ENCODE data around the gene COL9A2.

The COL9A2 gene

DNA sequence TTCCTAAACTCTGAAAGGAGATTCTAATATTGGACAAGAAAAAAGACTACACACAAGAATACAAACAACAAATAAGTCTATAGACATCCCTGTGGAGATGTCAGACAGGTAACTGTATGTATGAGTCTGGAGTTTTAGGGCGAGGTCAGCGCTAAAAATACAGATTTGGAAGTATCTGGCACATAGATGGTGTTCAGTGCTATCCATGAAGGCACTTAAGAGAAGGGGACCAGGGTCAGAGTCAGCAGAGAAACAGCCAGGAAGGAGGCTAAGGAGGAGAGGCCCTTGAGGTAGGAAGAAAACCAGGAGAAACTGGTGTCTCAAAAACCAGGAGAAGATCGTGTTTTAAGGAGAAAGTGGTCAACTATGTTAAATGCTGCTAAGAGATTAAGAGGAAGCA, 41.0 kb downstream of the COL9A2 start:
- TF ChIP-seq, protein P1, sequence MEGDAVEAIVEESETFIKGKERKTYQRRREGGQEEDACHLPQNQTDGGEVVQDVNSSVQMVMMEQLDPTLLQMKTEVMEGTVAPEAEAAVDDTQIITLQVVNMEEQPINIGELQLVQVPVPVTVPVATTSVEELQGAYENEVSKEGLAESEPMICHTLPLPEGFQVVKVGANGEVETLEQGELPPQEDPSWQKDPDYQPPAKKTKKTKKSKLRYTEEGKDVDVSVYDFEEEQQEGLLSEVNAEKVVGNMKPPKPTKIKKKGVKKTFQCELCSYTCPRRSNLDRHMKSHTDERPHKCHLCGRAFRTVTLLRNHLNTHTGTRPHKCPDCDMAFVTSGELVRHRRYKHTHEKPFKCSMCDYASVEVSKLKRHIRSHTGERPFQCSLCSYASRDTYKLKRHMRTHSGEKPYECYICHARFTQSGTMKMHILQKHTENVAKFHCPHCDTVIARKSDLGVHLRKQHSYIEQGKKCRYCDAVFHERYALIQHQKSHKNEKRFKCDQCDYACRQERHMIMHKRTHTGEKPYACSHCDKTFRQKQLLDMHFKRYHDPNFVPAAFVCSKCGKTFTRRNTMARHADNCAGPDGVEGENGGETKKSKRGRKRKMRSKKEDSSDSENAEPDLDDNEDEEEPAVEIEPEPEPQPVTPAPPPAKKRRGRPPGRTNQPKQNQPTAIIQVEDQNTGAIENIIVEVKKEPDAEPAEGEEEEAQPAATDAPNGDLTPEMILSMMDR (IDR thresholded peaks at IDR 0.05; ENCODE audit: low read depth, low read length), result no peak
- H3K4me3 ChIP-seq (ENCODE audit: low read depth, low read length), result no peak overlapping the region

DNA sequence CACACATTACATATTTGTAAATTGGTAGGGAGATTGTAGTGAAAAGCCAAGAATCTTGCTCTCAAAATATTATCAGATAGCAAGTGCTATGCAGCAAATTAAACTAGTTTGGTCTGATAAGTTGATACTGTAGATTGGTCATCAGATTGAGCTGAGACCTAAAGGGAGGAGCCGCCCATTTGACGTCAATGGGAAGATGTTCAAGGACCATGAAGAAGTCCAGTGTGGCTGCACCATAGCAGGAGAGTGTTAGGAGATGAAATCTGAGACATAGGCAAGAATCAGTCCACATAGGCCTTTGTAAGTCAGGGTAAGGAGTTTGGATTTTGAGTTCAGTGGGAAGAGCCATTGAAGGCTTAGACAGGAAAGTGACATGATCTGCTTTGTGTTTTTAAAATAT, 42.8 kb downstream of the COL9A2 start:
- TF ChIP-seq, protein P1 (IDR thresholded peaks at IDR 0.05; ENCODE audit: low read depth, low read length), result no peak
- no peak overlapping the region for H3K4me3 ChIP-seq (ENCODE audit: low read depth, low read length)

DNA sequence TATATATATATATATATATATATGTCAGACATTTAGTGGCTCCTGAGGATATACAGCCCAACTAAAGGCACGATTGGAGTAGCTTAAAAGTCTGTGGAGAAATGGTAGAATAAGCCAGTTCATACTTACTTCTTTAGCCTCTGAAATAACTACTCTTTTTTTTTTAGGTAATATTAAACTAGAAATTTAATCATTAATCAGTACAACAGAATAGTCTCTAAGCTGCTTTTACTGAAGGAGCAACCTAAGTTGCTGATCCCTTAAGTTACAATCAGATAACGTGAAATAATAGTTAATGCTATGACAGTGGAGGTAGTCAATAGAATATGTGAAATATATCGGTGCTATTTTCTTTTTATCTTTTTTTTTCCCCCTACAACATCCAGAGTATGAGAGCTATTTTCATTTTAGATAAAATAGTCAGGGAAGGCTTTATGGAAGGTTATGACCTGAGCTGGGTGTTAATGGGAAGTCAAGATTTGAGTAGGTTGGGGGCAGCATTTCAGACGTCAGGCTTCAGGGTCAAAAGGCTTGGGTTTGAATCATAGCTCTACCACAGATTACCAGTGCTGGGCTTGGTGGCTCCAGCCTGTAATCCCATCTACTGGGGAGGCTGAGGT, 43.4 kb downstream of the COL9A2 start:
- TF ChIP-seq, protein P1 (IDR thresholded peaks at IDR 0.05; ENCODE audit: low read depth, low read length), result no peak
- no peak overlapping the region for H3K4me3 ChIP-seq (ENCODE audit: low read depth, low read length)

DNA sequence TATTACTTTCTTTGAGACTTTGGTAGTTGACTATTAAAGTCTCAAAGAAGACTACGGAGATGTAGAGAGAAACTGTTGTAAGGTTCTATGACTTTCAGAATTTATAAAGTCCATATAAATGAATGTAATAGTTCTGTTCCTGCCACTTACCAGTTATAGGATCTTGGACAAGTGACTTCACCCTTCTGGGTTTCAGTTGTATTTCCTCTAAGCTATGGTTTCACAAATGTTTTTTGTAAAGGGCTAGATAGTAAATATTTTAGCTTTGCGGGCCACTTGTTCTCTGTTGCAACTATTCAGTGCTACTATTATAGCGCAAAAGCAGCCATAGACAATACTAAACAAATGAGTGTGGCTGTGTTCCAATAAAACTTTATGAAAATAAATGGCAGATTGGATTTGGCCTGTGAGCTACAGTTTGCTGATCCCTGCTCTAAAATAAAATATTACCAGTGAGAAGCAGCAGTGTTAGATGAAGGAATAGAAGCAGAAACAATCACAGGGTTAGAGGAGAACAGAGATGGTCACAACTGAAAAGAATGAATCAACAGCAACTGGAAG, 44.4 kb downstream of the COL9A2 start:
- H3K4me3 ChIP-seq (ENCODE audit: low read depth, low read length), result no peak overlapping the region
- TF ChIP-seq, protein P1 (IDR thresholded peaks at IDR 0.05; ENCODE audit: low read depth, low read length), result no peak

DNA sequence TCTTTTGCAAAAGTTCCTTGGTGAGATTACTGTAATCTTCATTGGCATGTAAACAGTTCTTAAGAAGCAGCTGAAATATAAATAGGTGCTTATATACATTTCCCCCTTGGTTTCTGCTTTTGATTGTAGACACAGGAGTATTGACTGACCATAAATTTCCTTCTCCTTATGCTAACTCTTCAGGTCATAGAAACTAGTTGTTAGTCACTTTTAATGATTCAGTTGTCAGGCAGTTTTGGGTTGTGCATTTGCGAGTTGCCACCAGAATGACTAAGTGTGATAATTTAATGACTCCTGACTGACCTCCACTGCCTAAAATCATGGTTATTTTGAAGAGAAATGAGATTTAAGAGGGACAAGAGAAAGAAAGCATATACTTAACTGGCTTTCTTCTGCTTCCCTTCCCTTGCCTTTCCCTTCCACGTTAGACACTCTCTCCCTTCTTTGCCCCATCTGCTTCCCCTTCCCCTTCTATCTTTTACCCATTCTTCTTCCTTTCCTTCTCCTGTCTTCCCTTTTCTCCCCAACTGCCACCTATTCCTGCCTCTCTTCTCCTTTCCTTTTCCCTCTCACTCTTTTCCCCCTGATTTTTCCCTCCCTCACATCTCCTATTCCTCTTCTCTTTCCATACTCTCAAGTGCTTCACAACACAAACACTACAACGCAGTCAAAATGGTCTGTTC, 46.8 kb downstream of the COL9A2 start:
- TF ChIP-seq, protein P1 (IDR thresholded peaks at IDR 0.05; ENCODE audit: low read depth, low read length), result no peak
- H3K4me3 ChIP-seq (ENCODE audit: low read depth, low read length), result no peak overlapping the region

DNA sequence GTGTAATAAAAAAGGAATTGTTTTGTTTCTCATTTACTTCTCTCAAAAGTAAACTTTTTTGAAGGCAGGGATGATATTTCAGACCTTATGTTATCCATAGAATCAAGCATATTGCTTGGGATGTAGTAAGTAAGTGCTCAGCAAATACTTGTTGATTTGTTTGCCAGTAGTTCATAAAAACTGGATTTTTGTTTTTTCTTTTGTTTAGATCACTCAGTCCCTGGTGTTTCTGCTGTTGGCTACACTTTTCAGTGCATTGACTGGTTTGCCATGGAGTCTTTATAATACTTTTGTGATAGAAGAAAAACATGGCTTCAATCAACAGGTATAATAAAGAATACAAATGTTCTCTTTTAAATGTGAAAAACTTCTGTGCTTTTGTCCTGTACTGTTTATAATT, 48.9 kb downstream of the COL9A2 start:
- no peak overlapping the region for H3K4me3 ChIP-seq (ENCODE audit: low read depth, low read length)
- TF ChIP-seq, protein P1 (IDR thresholded peaks at IDR 0.05; ENCODE audit: low read depth, low read length), result no peak

DNA sequence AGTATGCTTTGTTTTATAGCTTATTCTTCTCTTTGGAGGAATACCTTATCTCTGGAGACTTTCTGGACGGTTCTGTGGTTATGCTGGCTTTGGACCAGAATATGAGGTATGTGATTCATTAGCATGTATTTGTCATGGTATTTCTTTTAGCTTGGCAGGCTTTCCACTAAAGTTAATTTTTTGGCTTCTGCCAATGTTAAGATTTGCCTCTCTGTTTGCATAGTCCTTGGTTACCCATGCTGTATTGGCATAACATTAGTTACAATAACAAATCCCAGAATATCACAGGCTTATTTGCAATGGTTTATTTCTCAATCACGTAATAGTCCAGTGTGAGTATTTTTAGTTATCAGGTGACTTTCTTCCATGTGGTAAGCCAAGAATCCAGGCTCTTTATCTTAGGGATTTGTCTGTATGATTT, 49.3 kb downstream of the COL9A2 start:
- TF ChIP-seq, protein P1 (IDR thresholded peaks at IDR 0.05; ENCODE audit: low read depth, low read length), result no peak

More for the DNA sequence above, 49.3 kb downstream of the COL9A2 start:
- H3K4me3 ChIP-seq (ENCODE audit: low read depth, low read length), result no peak overlapping the region

All from WI38 (cell line).